Kidney (tissue), 14 donors: ENCODE results near the gene PBX2. TPM values are rescaled to one million over a fixed set of nuclear protein-coding genes. Genes with fewer than 3 reads are reported as not detected.

Experiments used
- DNase-seq, 5 donors: peaks; one replicate each; pipeline ENCODE4 v3.0.0-alpha.2; 2013 to 2020
- FAIRE-seq: peaks from 2 replicates; lab custom pipeline; 2012; peaks lifted over from hg19 to GRCh38; lab: Jason Lieb, UNC
- H3K27ac ChIP-seq, 2 donors: one replicate each; pipeline ENCODE4 v1.7.0; 2013; ENCODE audit warnings: low read depth in 2 of 2, low read length in 2 of 2, inconsistent platforms in 1 of 2
- H3K27me3 ChIP-seq: one replicate; pipeline ENCODE4 v1.7.1; 2013; ENCODE audit warnings: low read length, inconsistent platforms; ENCODE audit not compliant: control insufficient read depth, insufficient read depth
- H3K36me3 ChIP-seq, 3 donors: one replicate each; pipeline versions ENCODE4 v1.7.0 to v1.7.1; 2013; ENCODE audit warnings: low read length in 3 of 3, control low read depth in 1 of 3, inconsistent platforms in 1 of 3; ENCODE audit not compliant: insufficient read depth in 3 of 3, control insufficient read depth in 2 of 3
- H3K4me1 ChIP-seq, 3 donors: one replicate each; pipeline versions ENCODE4 v1.7.0 to v1.7.1; 2013; ENCODE audit warnings: low read length in 3 of 3, inconsistent platforms in 1 of 3, low read depth in 1 of 3; ENCODE audit not compliant: control insufficient read depth in 2 of 3, insufficient read depth in 2 of 3
- H3K4me3 ChIP-seq, 3 donors: one replicate each; pipeline versions ENCODE4 v1.7.0 to v1.8.1; 2013; ENCODE audit warnings: low read length in 3 of 3, control low read depth in 1 of 3, inconsistent platforms in 1 of 3
- H3K9ac ChIP-seq, 3 donors: one replicate each; pipeline versions ENCODE4 v1.7.0 to v1.7.1; 2013; ENCODE audit warnings: low read length in 3 of 3, control low read depth in 1 of 3, inconsistent platforms in 1 of 3
- H3K9me3 ChIP-seq, 3 donors: one replicate each; pipeline versions ENCODE4 v1.7.0 to v1.7.1; 2013; ENCODE audit warnings: low read length in 3 of 3, control low read depth in 1 of 3, inconsistent platforms in 1 of 3; ENCODE audit not compliant: control insufficient read depth in 2 of 3, insufficient read depth in 1 of 3
- CTCF ChIP-seq: IDR thresholded peaks from 3 replicates; pipeline ENCODE4 v1.5.1; 2012; ENCODE audit warnings: mild to moderate bottlenecking, moderate library complexity, borderline replicate concordance; ENCODE audit not compliant: insufficient read depth; ENCODE audit errors: extremely low read depth
- intact Hi-C: fragments of 100-400 bp; cut with DNase I; formaldehyde crosslinking; loops from one replicate; pipeline ENCODE4 v1.11.1; 2022
- polyA plus RNA-seq: library from polyadenylated mRNA; stranded (reverse); fragments of 350-450 nt; fragmentation: Illumina TruSeq; extraction: RNeasy Lipid Tissue Mini Kit (QIAGEN cat#74804); gene quantifications from one replicate; pipeline ENCODE4 v1.2.3, GENCODE V29; 2014; ENCODE audit warnings: low read depth, low replicate concordance; ENCODE audit not compliant: insufficient read depth
- total RNA-seq: library from RNA; stranded (reverse); fragmentation: NEBNext Ultra II Directional; extraction: Animal tissue kit (Norgen Biotek cat#: 25700); gene quantifications from one replicate; pipeline ENCODE4 v1.2.1, GENCODE V29; 2021
- donor health status: control.
- donor health status: control.
- donor health status: control.
- donor health status: control.
- donor health status: control.
- donor health status: DM: yes; HTN: yes; CAD: no.
- donor health status: Normal renal cell carcinoma (clear cell type).

PBX2 gene
- total and polyA plus RNA-seq, 2 donors from 2014 or later = 34.6 to 87.3 TPM

- DNase-seq = no peak
- Histone ChIP-seq H3K27ac (no peak overlapping the region), H3K4me1 (peaks cover 4 to 20% (median 13%) of the 10 kb centered on the region in 3 donors), H3K36me3 (peaks cover 5 to 22% (median 12%) of the 10 kb centered on the region in 3 donors), H3K4me3 (no peak overlapping the region), H3K9me3 (no peaks in the 10 kb centered on the region), H3K27me3 (no peaks in the 10 kb centered on the region), H3K9ac (no peak overlapping the region)
- no peak for TF ChIP-seq CTCF
- intact Hi-C loops = no loop called here
- no peak for FAIRE-seq
Observed at GRCh38 chr6:32156891-32157290, 33.1 kb downstream of the PBX2 start.

- FAIRE-seq (no peak), DNase-seq (peak; percentile 84 to 93 (median 90))
- peaks cover 5 to 22% (median 12%) of the 10 kb centered on the region in 3 donors for H3K36me3 ChIP-seq
- intact Hi-C loops = no loop called here
- TF ChIP-seq CTCF = peak; percentile 59
- H3K27ac ChIP-seq = peak overlapping the region; percentile 88 to 98
- H3K4me1 ChIP-seq = peaks cover 4 to 20% (median 13%) of the 10 kb centered on the region in 3 donors
- H3K27me3 ChIP-seq = no peaks in the 10 kb centered on the region
- peak overlapping the region; percentile 89 to 99 (median 96) for H3K4me3 ChIP-seq
- H3K9ac ChIP-seq = peak overlapping the region; percentile 82 to 91 (median 83)
- no peaks in the 10 kb centered on the region for H3K9me3 ChIP-seq
Observed at GRCh38 chr6:32154514-32155161, 35.4 kb downstream of the PBX2 start.

- DNase-seq = peak; percentile 95 to 98 (median 97)
- H3K9ac ChIP-seq = peak within 1 kb of the TSS; percentile 82 to 91 (median 83)
- TF ChIP-seq CTCF = peak; percentile 1
- intact Hi-C loops = no loop called here
- peaks cover 4 to 20% (median 13%) of the 10 kb centered on the region in 3 donors for H3K4me1 ChIP-seq
- peak within 1 kb of the TSS; percentile 89 to 99 (median 96) for H3K4me3 ChIP-seq
- FAIRE-seq = no peak
- H3K36me3 ChIP-seq = peaks cover 5 to 22% (median 12%) of the 10 kb centered on the region in 3 donors
- no peaks in the 10 kb centered on the region for H3K9me3 ChIP-seq
- no peaks in the 10 kb centered on the region for H3K27me3 ChIP-seq
- peak within 1 kb of the TSS; percentile 88 to 98 for H3K27ac ChIP-seq
Observed at GRCh38 chr6:32153564-32154513, 36.2 kb downstream of the PBX2 start, which contains the start of gene PPT2. TSS of gene PPT2 (plus strand) at chr6:32154141. CDS start at chr6:32154595, 454 bp downstream.
